HG03439 (cell line): Measurements from ENCODE around the gene CHTF18.
A peak's percentile ranks its signal among the peaks of the same experiment; 100 is the strongest.
"Not testable (repeated sequence)": the region's sequence is repeated elsewhere in the genome, so short reads cannot be mapped to it uniquely, and the experiment has no call there.

Source experiments
- ATAC-seq: cut with Tn5 transposase; IDR thresholded peaks from one replicate; pipeline ENCODE4 v1.9.1; 2021; ENCODE audit warnings: mild to moderate bottlenecking, moderate library complexity; ENCODE audit not compliant: unreplicated experiment

CHTF18 gene

DNA sequence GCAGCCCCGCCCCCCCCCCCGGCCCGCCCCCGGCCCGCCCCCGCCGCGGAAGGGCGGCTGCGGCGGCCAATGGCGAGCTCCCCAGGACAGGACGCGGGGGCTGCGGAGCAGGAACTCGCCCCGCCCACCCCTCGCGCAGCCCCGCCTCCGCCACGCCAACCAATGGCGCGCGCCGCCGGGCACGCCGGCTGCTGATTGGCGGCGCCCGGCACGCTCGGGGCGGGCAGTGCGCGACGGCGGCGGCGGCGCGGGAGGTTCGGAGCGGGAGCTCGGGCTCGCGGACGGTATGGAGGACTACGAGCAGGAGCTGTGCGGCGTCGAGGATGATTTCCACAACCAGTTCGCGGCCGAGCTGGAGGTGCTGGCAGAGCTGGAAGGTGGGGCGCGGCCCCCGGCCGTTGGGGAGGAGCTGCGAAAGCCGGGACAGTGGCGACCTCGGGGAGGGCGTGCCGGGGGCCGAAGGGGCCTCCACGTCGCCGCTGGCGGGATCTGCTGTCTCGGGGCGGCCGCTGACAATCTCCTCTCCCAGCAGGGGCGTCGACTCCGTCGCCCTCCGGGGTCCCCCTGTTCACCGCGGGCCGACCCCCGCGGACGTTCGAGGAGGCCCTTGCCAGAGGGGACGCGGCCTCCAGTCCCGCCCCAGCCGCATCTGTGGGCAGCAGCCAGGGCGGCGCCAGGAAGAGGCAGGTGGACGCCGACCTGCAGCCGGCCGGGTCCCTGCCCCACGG, at the start of gene CHTF18:
Gene CHTF18, plus strand, starts transcription at position 222 of the 728 bp plus-strand sequence. Its CDS starts 65 bp downstream, at position 287.
- peak; percentile 50 for ATAC-seq

DNA sequence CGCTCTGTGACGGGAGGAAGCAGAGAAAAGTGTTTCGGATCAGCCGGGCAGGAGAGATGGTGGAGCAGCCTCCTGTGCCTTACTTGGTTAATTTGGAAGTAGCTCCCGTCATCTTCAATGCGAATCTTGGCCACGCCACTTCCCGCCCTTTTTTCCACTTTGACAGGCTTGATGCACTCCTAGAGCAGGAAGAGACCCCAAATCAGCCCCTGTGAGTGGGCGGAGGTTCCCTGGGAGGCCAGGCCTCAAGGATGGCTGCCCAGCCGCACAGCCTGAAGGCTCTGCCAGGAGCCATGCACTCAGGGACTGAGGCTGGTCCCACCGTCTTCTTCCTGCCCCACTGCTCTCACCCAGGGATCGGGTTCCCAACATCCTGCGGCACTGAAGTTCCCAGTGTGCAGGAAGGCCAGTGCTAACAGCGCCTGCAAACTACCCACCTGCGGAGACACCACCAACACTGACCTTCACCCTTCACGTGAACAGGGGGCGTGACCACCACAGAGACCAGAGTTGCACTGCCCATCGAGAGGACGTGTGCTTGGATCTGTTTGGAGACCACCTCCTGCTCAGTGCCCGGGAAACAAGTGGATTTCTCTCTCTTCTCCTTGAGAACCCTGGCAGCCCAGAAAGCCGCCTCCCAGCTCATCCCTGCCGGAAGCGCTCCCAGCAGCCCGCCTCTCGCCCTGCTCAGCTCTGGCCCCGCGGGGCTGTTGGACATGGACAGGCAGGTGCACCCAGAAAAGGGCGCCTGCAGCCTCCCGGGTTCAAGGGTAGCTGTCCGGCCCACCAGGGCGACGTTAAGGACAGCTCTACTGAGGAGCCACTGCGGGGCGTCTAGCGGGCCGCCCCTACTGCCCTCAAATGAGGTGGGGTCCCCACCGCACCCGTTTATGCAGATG, 48.6 kb upstream of the CHTF18 start:
- no peak for ATAC-seq

DNA sequence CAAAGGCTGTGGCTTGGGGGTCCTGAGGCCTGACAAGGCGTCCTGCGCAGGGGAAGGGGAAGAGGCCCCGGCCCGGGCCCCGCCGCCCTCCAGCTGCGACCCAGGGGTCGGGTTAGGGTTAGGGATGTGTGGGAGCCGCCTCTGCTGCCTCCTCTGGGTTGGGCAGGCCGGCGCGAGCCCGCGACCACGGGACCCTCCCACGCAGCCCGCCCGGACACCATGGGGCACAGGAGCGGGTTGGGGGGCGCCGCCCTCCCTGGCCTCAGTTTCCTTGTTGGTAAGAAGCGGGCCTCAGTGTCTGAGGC, 48.0 kb upstream of the CHTF18 start:
- peak; percentile 2 for ATAC-seq

DNA sequence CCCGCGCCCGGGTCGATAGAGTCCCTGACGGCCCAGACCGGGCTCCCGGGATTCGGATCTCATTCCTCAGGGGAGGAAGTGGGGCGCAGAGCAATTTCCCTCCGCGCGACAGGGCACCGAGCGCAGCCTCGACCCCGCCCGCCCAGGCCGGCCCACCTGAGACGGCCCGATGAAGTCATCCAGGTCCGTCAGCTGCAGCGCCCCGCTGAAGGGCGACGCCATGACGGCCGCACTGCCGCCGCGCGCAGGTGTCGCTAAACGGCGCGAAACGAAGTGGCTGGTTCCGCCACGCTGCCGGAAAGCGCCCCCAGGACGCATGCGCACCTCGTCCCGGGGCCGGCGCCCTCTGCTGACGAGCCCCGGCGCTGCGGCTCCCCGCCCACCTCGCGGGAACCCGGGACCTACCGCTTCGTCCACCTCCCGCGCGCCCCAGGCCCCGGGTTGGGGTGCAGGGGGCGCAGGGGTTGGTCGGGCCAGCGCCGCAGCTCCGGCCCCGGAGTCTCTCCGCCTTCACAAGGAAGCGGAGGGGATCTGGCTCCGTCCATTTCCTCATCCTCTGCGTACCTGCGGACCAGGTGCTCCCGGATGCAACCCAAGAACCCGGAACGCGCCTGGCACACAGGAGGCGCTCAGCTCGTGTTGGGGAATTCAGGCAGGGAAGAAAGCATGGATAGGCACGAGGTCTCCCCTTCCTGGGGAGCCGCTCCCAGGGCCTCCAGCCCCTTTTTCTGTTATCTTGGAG, 47.5 kb upstream of the CHTF18 start, which contains the start of gene CIAO3:
Gene CIAO3, minus strand, starts transcription at position 234 of the 742 bp plus-strand sequence. Its CDS starts 12 bp downstream, at position 222.
- ATAC-seq, result peak; percentile 61

DNA sequence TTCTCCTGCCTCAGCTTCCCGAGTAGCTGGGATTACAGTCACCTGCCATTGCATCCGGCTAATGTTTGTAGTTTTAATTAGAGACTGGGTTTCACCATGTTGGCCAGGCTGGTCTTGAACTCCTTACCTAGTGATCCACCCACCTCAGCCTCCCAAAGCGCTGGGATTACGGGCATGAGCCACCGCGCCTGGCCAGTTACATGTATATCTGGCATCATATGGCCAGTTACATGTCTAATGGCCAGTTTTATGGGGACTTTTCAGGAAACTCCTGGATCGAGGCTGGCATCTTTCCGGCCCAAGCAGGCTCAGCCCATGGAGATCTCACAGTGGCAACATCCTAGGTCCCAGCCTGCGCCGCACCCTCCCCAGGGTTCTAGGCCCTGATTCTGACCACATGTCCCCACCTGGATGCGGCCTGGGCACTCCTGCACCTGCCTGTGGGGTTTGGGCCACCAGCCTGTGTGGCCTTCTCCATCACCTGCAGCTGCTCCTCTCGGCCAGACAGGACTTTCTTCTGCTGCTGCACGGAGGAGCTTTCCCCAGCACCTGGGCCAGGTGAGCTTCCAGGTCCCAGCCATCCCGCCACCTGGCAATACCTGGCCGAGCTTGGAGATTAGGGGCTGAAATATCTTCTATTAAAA, 46.3 kb upstream of the CHTF18 start:
- no peak for ATAC-seq

DNA sequence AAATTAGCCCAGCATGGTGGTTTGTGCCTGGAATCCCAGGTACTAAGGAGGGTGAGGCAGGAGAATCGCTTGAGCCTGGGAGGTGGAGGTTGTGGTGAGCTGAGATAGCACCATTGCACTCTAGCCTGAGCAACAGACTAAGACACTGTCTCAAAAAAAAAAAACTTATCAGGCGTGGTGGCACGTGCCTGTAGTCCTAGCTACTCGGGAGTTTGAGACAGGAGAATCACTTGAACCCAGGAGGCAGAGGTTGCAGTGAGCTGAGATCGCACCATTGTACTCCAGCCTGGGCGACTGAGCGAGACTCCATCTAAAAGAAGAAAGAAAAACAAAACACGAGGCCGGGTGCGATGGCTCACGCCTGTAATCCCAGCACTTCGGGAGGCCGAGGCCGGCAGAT, 45.5 kb upstream of the CHTF18 start:
- ATAC-seq, result not testable (repeated sequence)

DNA sequence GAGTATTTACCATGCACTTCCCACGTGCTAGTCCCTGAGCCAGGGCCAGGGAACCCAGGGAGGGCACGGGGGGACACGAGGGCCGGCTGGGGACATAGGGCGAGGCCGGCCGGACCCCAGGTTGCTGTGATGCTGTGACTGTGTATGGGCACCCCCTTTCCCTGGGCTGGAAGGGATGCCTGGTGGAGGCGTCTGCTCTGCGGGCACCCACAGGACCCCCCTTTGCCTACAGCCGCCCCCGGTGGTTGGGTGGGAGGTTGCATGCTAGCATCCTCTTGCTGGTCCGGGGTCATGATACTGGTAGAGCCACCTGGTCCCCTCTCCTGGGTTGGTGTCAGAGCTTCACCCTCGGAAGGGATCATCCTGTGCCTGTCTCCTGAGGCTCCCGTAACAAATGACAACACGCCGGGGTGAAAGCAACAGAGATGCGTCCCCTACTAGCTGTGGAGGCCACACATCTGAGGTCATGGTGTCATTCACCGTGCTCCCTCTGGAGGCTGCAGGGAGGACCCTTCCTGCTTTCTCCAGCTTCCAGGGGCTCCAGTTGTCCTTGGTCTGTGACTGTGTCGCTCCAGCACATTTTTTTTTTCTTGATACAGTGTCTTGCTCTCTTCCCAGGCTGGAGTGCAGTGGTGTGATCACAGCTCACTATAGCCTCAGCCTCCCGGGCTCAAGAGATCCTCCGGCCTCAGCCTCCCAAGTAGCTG, 44.5 kb upstream of the CHTF18 start:
- no peak for ATAC-seq

DNA sequence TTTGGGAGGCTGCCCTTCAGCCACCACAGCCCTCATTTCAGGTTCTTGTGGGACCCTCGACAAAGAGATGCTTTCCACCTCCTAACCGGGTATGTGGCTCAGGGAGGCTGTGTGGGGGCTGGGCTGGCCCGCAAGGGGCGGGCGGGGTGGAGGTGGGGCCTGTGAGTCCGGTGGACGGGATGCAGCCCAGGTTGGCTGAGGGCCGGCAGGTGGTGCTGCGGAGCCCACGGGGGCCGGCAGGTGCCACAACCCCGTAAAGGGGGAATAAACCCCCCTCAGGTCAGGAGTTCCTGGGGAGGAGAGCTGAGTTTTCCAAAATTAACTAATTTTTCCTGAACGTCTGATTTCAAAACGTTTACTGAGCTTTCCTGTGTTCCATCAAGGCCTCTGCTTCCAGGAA, 42.7 kb upstream of the CHTF18 start:
- ATAC-seq, result no peak

DNA sequence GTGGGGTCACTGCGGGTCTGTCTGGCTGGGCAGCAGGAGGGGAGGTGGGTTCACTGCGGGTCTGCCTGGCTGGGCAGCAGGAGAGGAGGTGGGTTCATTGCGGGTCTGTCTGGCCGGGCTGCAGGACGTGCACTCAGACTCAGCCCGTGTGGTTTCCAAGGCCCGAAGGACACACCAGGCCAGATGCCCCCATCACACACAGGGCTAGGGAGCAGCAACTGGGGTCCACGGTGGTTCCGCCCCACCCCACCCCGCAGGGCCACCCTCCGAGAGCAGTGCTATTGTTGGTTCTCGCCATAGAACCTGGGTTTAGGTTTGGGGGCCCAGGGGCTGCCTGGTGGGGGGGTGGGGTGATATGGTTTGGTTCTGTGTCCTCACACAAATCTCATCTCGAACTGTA, 41.8 kb upstream of the CHTF18 start:
- ATAC-seq, result no peak

DNA sequence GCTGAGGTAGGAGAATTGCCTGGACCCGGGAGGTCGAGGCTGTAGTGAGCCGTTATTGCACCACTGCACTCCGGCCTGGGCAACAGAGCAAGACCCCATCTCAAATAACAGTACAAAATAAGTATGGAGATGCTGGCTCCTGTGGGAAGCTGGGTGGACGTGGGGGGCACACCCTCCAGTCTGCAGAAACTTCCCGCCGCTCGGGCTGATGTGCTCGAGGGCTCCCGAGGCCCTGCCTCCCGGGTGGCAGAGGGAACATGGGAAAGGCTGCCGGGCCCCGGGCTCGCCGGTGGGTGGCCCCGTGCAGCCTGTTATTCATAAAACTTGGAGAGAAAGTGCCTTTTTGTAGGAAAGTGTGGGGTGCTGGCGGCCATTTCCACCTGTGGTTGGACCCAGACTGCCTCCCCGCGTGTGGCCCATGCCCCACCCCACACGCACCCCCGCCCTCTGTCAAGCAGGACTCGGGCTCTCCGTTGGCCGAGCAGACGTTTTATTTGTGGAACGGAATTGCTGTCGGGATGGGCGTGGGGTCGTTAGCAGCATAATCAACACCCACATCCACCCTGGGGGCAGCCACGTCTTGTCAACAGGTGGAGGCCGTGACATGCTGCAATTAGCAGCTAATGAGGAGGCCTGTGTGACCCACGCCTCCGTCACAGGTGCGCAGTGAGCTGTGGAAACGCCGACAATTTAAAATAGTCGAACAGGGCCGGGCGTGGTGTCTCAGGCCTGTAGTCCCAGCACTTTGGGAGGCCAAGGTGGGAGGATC, 40.3 kb upstream of the CHTF18 start:
- no peak for ATAC-seq

DNA sequence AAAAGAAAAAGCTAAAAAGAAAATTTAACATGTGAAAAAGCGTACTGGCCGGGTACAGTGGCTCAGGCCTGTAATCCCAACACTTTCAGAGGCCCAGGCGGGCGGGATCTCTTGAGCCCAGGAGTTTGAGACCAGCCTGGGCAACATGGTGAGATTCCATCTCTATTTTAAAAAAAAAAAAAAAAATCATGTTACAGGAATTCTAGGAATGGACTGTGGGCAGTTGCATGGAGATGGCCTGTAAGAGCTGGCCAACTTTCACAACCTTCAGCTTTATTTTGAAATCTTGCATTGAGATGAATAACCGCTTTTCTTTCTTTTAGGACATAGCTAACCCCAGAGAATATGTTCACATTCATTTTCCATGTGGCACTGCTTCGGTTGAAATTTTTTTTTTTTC, 39.4 kb upstream of the CHTF18 start:
- no peak for ATAC-seq

DNA sequence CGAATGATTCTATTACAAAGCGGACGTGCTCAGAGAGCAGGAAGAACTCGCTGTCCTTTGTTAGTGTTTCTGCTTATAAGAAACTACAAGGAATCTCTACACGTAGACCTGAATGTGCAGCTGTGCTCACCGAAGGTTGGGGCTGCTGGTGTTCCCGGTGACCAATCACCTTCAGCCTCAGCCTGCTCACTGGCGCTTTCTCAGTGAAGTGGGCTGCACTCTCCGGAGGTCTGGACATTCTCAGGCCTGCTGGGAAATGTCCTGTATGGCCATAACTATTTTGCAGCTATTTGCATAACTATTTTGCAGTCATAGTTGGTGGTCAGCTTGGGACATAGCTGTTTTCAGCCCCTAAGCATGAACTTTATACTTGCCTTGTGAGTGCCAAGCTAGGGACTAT, 37.9 kb upstream of the CHTF18 start:
- ATAC-seq, result no peak

DNA sequence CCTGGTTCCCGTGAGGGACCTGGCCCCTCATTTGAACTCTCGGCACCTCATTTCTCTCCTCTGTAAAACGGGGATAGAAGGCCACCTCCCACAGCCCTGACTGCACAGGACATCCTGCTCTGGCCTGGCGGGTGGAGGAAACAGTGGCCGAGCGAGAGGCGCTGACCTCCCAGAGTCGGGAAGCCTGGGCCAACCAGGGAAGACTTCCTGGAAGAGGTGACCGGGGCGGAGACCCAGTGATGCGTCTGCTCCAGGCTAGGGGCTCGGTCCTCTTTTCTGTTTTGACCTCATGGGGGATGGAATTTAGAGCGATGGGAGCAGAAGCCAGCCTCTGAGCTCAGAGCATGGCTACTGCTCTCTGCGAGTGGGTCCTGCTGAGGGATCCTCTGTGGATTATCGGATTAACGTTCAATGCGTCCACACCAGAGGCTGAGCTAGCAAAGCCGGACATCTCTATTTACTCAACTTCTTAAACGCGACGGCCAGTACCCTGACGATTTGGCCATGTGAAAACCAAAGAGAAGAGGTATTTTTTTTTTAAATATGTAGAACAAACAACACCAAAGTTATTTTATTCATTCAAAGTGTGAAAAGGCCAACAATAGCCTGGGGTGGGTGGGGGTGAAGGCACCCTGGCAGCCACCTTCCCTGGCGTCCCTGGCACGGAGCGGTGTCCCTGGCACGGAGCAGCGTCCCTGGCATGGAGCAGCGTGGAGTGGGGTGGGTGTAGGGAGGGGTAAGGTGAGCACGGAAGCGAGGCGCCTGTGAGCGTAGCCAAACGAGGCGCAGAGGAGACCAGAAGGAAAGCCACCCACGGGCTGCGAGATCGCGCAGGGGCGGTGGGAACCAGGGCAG, 37.0 kb upstream of the CHTF18 start:
- ATAC-seq, result no peak

DNA sequence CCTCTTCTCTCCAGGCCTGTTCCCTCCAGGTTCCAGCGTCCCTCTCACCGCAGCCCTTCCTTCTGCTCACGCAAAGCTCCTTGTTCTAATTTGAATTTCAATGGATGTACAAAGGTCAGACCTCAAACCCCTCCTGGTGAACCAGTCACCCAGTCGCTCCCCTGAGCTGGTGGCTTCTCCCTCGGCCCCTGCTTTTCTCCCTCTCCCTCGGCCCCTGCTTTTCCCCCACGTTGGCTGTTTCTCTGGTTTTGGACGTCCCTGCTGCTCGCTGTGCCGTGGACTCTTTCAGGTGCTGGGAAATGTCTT, 36.5 kb upstream of the CHTF18 start:
- no peak for ATAC-seq

DNA sequence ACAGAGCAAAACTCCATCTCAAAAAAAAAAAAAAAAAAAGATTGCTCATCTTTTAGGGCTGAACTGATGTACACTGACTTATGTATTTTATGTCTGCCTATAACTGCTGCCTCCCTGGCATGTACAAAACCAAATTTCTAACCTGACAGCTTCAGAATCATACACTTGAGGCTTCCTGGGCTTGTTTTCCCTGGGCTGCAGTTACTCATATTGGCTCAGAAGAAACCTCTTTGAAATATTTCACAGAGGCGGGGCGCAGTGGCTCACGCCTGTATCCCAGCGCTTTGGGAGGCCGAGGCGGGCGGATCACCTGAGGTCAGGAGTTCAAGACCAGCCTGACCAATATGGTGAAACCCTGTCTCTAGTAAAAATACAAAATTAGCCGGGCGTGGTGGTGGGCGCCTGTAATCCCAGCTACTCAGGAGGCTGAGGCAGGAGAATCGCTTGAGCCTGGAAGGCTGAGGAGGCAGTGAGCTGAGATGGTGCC, 34.3 kb upstream of the CHTF18 start:
- ATAC-seq, result not testable (repeated sequence)

DNA sequence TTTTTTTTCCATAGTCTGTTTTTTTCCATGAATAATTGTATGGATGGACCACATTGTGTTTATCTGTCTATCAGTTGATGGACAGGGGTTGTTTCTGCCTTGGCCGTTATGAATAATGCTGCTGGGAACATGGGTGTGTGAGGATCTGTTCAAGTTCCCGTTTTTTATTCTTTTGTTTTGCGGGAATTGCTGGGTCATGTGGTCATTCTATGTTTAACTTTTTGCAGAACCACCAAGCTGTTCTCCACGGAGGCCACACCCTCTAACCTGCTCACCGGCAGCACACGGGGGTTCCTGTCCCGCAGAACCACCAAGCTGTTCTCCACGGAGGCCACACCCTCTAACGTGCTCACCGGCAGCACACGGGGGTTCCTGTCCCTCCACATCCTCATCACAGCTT, 33.8 kb upstream of the CHTF18 start:
- no peak for ATAC-seq

DNA sequence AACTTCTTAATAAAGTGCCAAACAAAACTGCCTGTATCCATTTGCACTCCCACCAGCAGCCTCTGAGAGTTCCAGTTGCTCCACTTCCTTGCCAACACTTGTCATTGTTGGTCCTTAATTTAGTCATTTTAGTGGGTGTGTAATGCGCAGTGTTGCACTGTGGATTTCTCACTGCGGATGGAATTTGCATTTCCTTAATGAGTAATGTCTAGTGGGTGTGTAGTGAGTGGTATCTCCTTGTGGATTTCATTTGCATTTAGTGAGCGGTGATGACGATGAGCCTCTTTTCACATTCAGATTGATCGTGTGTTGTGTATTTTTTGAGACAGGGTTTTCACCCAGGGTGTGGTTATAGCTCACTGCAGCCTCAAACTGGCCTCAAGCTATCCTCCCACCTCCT, 32.0 kb upstream of the CHTF18 start:
- no peak for ATAC-seq

DNA sequence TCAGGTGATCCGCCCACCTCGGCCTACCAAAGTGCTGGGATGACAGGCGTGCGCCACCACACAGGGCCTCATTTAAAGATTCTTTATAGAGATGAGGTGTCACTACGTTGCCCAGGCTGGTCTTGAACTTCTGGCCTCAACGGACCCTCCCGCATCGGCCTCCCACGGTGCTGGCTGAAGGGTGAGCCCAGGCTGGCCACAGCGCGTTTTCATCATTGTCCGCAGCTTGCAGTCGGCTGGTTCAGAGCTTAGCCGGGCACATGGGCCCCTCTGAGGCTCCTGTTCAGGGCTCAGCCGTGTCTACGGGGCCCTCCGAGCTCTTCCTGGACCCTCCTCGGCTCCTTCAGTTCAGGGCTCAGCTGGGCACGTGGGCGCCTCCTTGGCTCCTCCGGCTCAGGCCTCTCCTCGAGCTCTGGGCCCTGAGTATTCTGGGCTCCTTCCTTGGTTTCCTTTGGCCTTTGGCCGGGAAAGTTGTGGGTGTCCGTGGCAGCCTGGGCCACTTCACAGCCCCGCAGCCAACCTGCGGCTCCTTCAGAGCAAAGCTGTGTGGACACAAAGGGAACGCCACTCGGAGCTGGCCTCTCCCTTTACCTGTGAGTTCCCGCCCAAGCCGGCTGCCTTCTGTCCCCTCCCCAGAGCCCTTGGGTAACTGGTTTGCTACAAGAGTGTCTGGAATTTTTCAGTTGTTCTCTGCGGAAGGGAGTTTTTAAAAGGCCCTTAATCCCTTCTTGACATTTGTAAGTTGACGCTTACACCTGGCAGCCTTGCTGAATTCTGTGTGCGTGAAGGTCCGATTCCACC, 29.1 kb upstream of the CHTF18 start:
- ATAC-seq, result no peak
